IMR-90 (cell line): ENCODE measurements around the gene FOXI1. TPM values are rescaled to one million over a fixed set of nuclear protein-coding genes. Genes with fewer than 3 reads are reported as not detected.

Experiments
- ATAC-seq: fragments of 200-7000 bp; cut with Tn5 transposase; 2 replicates; pipeline ENCODE4 v1.9.1; 2020; ENCODE audit warnings: low read depth, mild to moderate bottlenecking, moderate library complexity
- BruUV-seq: library from RNA; stranded (reverse); fragments of 400-500 nt; replicated peaks from 2 replicates; lab custom pipeline; 2021; lab: Mats Ljungman, UMichigan
- CTCF ChIA-PET: fragments of 300-600 bp; formaldehyde crosslinking; extraction: SDS; loops from one replicate; lab custom pipeline; 2021; ENCODE audit warnings: antibody characterized with exemption; lab: Yijun Ruan, JAX
- POLR2A ChIA-PET: fragments of 300-600 bp; sonication (Branson Sonifier 250); formaldehyde crosslinking; loops from one replicate; lab custom pipeline; 2022; ENCODE audit warnings: antibody characterized with exemption; ENCODE audit not compliant: unreplicated experiment; lab: Charles Lee
- DNase-seq: peaks from one replicate; pipeline ENCODE4 v3.0.0; 2013
- H2AFZ ChIP-seq: replicated peaks from 2 replicates; pipeline ENCODE3; 2013; ENCODE audit warnings: low read length, mild to moderate bottlenecking; ENCODE audit not compliant: poor library complexity
- H2AK5ac ChIP-seq: 2 replicates; pipeline ENCODE4 v1.6.1; 2013; ENCODE audit warnings: low read depth, low read length, inconsistent platforms
- H2AK9ac ChIP-seq: replicated peaks from 2 replicates; pipeline ENCODE3; 2013; ENCODE audit warnings: mild to moderate bottlenecking, low read depth, low read length, moderate library complexity; ENCODE audit not compliant: poor library complexity
- H2BK120ac ChIP-seq: 2 replicates; pipeline ENCODE4 v1.6.1; 2013; ENCODE audit warnings: low read depth, low read length, inconsistent platforms
- H2BK15ac ChIP-seq: 3 replicates; pipeline ENCODE4 v1.6.1; 2013; ENCODE audit warnings: low read depth, low read length, inconsistent platforms
- H2BK20ac ChIP-seq: 2 replicates; pipeline ENCODE4 v1.6.1; 2013; ENCODE audit warnings: low read depth, mild to moderate bottlenecking, inconsistent platforms, low read length, moderate library complexity
- H2BK5ac ChIP-seq: 2 replicates; pipeline ENCODE4 v1.6.1; 2013; ENCODE audit warnings: mild to moderate bottlenecking, low read depth, low read length, inconsistent platforms; ENCODE audit not compliant: poor library complexity, severe bottlenecking
- H3K14ac ChIP-seq: replicated peaks from 2 replicates; pipeline ENCODE4 v1.6.1; 2013; ENCODE audit warnings: low read depth, low read length, inconsistent platforms
- H3K18ac ChIP-seq: 2 replicates; pipeline ENCODE4 v1.6.1; 2013; ENCODE audit warnings: low read depth, low read length, control low read depth
- H3K23ac ChIP-seq: 2 replicates; pipeline ENCODE4 v1.6.1; 2013; ENCODE audit warnings: low read depth, low read length, inconsistent platforms
- H3K27ac ChIP-seq: 2 replicates; pipeline ENCODE4 v1.5.1; 2013; ENCODE audit warnings: mild to moderate bottlenecking, control low read depth, low read length; ENCODE audit not compliant: insufficient read depth
- H3K27me3 ChIP-seq: 2 replicates; pipeline ENCODE4 v1.6.1; 2013; ENCODE audit warnings: low read length; ENCODE audit not compliant: control insufficient read depth, insufficient read depth
- H3K36me3 ChIP-seq: 2 replicates; pipeline ENCODE4 v1.6.1; 2013; ENCODE audit warnings: low read length, mixed read lengths; ENCODE audit not compliant: control insufficient read depth, insufficient read depth
- H3K4ac ChIP-seq: 2 replicates; pipeline ENCODE4 v1.6.1; 2013; ENCODE audit warnings: low read depth, low read length, inconsistent platforms
- H3K4me1 ChIP-seq: 2 replicates; pipeline ENCODE4 v1.6.1; 2013; ENCODE audit warnings: low read length, mixed read lengths; ENCODE audit not compliant: control insufficient read depth, insufficient read depth
- H3K4me2 ChIP-seq: 2 replicates; pipeline ENCODE4 v1.6.1; 2013; ENCODE audit warnings: low read depth, mild to moderate bottlenecking, control low read depth, low read length, moderate library complexity
- H3K4me3 ChIP-seq: 2 replicates; pipeline ENCODE4 v1.5.1; 2013; ENCODE audit warnings: low read depth, mild to moderate bottlenecking, control low read depth, low read length, moderate library complexity; ENCODE audit not compliant: insufficient read depth
- H3K56ac ChIP-seq: 2 replicates; pipeline ENCODE4 v1.6.1; 2013; ENCODE audit warnings: low read length, inconsistent platforms; ENCODE audit not compliant: insufficient read depth; ENCODE audit errors: extremely low read depth
- H3K79me1 ChIP-seq, 2 experiments: 2 replicates each; pipeline ENCODE4 v1.6.1; 2013; ENCODE audit warnings: low read length in 2 of 2, inconsistent platforms in 1 of 2, low read depth in 1 of 2
- H3K9ac ChIP-seq: 2 replicates; pipeline ENCODE4 v1.6.1; 2013; ENCODE audit warnings: low read depth, low read length, control low read depth
- H3K9me1 ChIP-seq: 2 replicates; pipeline ENCODE4 v1.6.1; 2013; ENCODE audit warnings: low read length, inconsistent platforms; ENCODE audit not compliant: insufficient read depth
- H3K9me3 ChIP-seq: 2 replicates; pipeline ENCODE4 v1.6.1; 2013; ENCODE audit warnings: low read length; ENCODE audit not compliant: control insufficient read depth, insufficient read depth
- H4K20me1 ChIP-seq: 2 replicates; pipeline ENCODE4 v1.6.1; 2013; ENCODE audit warnings: low read length, inconsistent platforms; ENCODE audit not compliant: insufficient read depth
- H4K5ac ChIP-seq: 2 replicates; pipeline ENCODE4 v1.6.1; 2013; ENCODE audit warnings: mild to moderate bottlenecking, low read depth, low read length, control low read depth
- H4K8ac ChIP-seq, 2 experiments: 2 replicates each; pipeline ENCODE4 v1.6.1; 2013; ENCODE audit warnings: low read depth in 2 of 2, low read length in 2 of 2, control low read depth in 1 of 2, inconsistent platforms in 1 of 2
- H4K91ac ChIP-seq: 2 replicates; pipeline ENCODE4 v1.6.1; 2013; ENCODE audit warnings: low read depth, low read length, inconsistent platforms; ENCODE audit not compliant: insufficient read depth
- FOS ChIP-seq: fragments of 150-350 bp; IDR thresholded peaks from 2 replicates; pipeline ENCODE4 v1.6.1; 2016; ENCODE audit warnings: low read depth, low read length
- RAD21 ChIP-seq: IDR thresholded peaks from 2 replicates; pipeline ENCODE4 v1.6.1; 2012; ENCODE audit warnings: low read length, improper control_type of control experiment
- WGBS, 2 experiments: methylation state at CpG; one replicate each; pipeline versions ENCODE4 v1.1.5 to v1.1.7; 2013; ENCODE audit warnings: missing lambda C conversion rate in 2 of 2; ENCODE audit not compliant: insufficient read length in 1 of 2; ENCODE audit errors: extremely low coverage in 2 of 2; 5-methylcytosine and 5-hydroxymethylcytosine counted together
- dilution Hi-C: fragments of 300-500 bp; cut with HindIII; formaldehyde crosslinking; loops from one replicate; pipeline ENCODE4 v1.14.3; 2018; ENCODE audit warnings: low sequenced_read_pairs; ENCODE audit not compliant: unreplicated experiment
- in situ Hi-C: fragments of 300-500 bp; cut with MboI; formaldehyde crosslinking; loops from 3 replicates; pipeline ENCODE4 v1.14.3; 2019; ENCODE audit warnings: low sequenced_read_pairs, inconsistent platforms, mixed read lengths
- intact Hi-C: fragments of 100-400 bp; cut with micrococcal nuclease; formaldehyde crosslinking; loops from 2 replicates; pipeline ENCODE4 v1.10.0; 2022
- polyA plus RNA-seq, 3 experiments: library from polyadenylated mRNA; depleted of rRNA; stranded (reverse); fragments of >200 nt; gene quantifications; 2 replicates each; pipeline ENCODE4 v1.2.3, GENCODE V29; 2012; ENCODE audit warnings: low replicate concordance in 1 of 3
- total RNA-seq: library from RNA; depleted of rRNA; stranded (reverse); fragments of >200 nt; gene quantifications from 2 replicates; pipeline ENCODE4 v1.2.3, GENCODE V29; 2012

FOXI1 gene
- total and polyA plus RNA-seq, 2 of the 4 experiments (the other 2 are of a cell fraction), result not detected

- BruUV-seq, result no TSS peak
- no peaks in the 10 kb centered on the region for H3K36me3 ChIP-seq
- no peak for TF ChIP-seq FOS
- no peak for TF ChIP-seq RAD21
- ChIA-PET CTCF (no interaction called here), POLR2A (no interaction called here)
- no peak overlapping the region for H3K4ac ChIP-seq
- no peaks in the 10 kb centered on the region for H4K20me1 ChIP-seq
- H2BK5ac ChIP-seq, result no peak overlapping the region
- no peak overlapping the region for H3K56ac ChIP-seq
- dilution Hi-C loops (no loop called here), intact Hi-C loops (loop anchor here (5.0 kb wide), 1 partner anchor 534 kb away; no protein-coding TSS in a partner anchor), in situ Hi-C loops (no loop called here)
- H3K18ac ChIP-seq, result no peak overlapping the region
- H3K4me3 ChIP-seq, result no peak overlapping the region
- H3K79me1 ChIP-seq, result no peaks in the 10 kb centered on the region
- H2AK5ac ChIP-seq, result no peak overlapping the region
- H2AK9ac ChIP-seq, result no peak overlapping the region
- DNase-seq (no peak), ATAC-seq (no peak)
- no peaks in the 10 kb centered on the region for H3K9me3 ChIP-seq
- H4K8ac ChIP-seq, result no peak overlapping the region
- no peak overlapping the region for H3K27ac ChIP-seq
- H2BK120ac ChIP-seq, result no peak overlapping the region
- H4K5ac ChIP-seq, result no peak overlapping the region
- WGBS, 2 experiments, result no CpG with 5 or more reads among the region's 9 CpGs
- H3K4me2 ChIP-seq, result no peak overlapping the region
- no peak overlapping the region for H3K9ac ChIP-seq
- no peak overlapping the region for H2AFZ ChIP-seq
- no peak overlapping the region for H2BK20ac ChIP-seq
- no peaks in the 10 kb centered on the region; the same call in 1 of the 2 replicates for H3K27me3 ChIP-seq
- H3K14ac ChIP-seq, result no peak overlapping the region
- no peak overlapping the region for H2BK15ac ChIP-seq
- no peak overlapping the region for H3K23ac ChIP-seq
- H4K91ac ChIP-seq, result no peak overlapping the region
- no peaks in the 10 kb centered on the region for H3K4me1 ChIP-seq
- no peaks in the 10 kb centered on the region for H3K9me1 ChIP-seq
Measured at GRCh38 chr5:170097934-170098333, 7.8 kb upstream of the FOXI1 start.
